Right lobe of liver (tissue), 4 donors: Measurements from ENCODE around the gene SPAM1.

Experiments used
- CTCF ChIP-seq, 4 donors: fragments of 200-600 bp in 3 of 4; fragments of 450-650 bp in 1 of 4; IDR thresholded peaks; one replicate each; pipeline versions ENCODE4 v1.5.1 to v1.8.0; 2016 to 2022; ENCODE audit warnings: antibody characterized with exemption in 4 of 4, mild to moderate bottlenecking in 2 of 4
- POLR2A ChIP-seq: fragments of 450-650 bp; IDR thresholded peaks from one replicate; pipeline ENCODE4 v1.6.1; 2017; ENCODE audit warnings: antibody characterized with exemption, mild to moderate bottlenecking
- donor health status: DM: no; HTN: no; CAD: no.
- donor health status: DM: no; HTN: no; CAD: no.
- donor health status: DM: no; HTN: yes; CAD: no.

DNA sequence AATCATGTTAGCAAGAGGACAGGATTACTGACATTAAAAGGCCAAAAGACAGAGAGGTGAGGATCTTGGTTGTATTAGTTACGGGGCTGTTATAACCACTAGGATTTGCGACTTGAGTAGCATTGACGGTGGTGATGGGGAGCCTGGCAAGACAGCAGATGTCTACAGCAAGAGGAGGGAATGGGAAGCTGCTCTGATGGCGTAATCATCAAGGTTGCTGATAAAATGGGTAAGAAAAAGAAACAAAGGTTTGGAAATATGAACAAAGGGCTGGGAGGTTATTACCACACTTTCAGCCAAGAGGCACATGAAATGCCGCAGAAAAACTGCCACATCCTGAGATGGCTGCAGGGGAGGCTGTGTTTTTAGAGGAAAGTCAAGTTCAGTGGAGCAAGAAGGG, 73.9 kb downstream of the SPAM1 start:
- TF ChIP-seq CTCF (IDR thresholded peaks at IDR 0.05) (no peak), POLR2A (no peak)
